Upper lobe of right lung (tissue), 1 donor: Measurements from ENCODE around the gene TTC33. TPM values are rescaled to one million over a fixed set of nuclear protein-coding genes. Genes with fewer than 3 reads are reported as not detected.

Experiments used
- ATAC-seq: fragments of 200-7000 bp; cut with Tn5 transposase; one replicate; pipeline ENCODE4 v1.9.1; 2020; ENCODE audit warnings: mild to moderate bottlenecking, moderate library complexity
- DNase-seq: peaks from one replicate; pipeline ENCODE4 v3.0.0-alpha.2; 2020
- H3K27ac ChIP-seq: fragments of 200-600 bp; one replicate; pipeline ENCODE4 v1.8.0; 2022
- H3K27me3 ChIP-seq: fragments of 200-600 bp; one replicate; pipeline ENCODE4 v1.8.0; 2022; ENCODE audit warnings: mild to moderate bottlenecking
- H3K36me3 ChIP-seq: fragments of 200-600 bp; one replicate; pipeline ENCODE4 v1.8.0; 2022
- H3K4me1 ChIP-seq: fragments of 200-600 bp; one replicate; pipeline ENCODE4 v1.8.0; 2022
- H3K4me3 ChIP-seq: fragments of 200-600 bp; one replicate; pipeline ENCODE4 v1.8.0; 2022; ENCODE audit warnings: mild to moderate bottlenecking
- H3K9me3 ChIP-seq: fragments of 200-600 bp; one replicate; pipeline ENCODE4 v1.8.0; 2022
- CTCF ChIP-seq: fragments of 200-600 bp; IDR thresholded peaks from one replicate; pipeline ENCODE4 v1.8.0; 2022; ENCODE audit warnings: antibody characterized with exemption
- intact Hi-C: fragments of 100-400 bp; cut with DNase I; formaldehyde crosslinking; loops from one replicate; pipeline ENCODE4 v1.11.0; 2022
- total RNA-seq: library from RNA; stranded (reverse); fragmentation: NEBNext Ultra II Directional; extraction: Animal tissue kit (Norgen Biotek cat#: 25700); gene quantifications from one replicate; pipeline ENCODE4 v1.2.1, GENCODE V29; 2021
- donor health status: DM: no; HTN: yes; CAD: no; lungs with severe emphysema.

Gene TTC33
- total RNA-seq, 1 donor from 2014 or later = 16.6 TPM

- peaks cover 5% of the 10 kb centered on the region for H3K9me3 ChIP-seq
- no peak for DNase-seq
- H3K4me3 ChIP-seq = no peak overlapping the region
- no peaks in the 10 kb centered on the region for H3K4me1 ChIP-seq
- H3K27me3 ChIP-seq = no peaks in the 10 kb centered on the region
- no peak for ATAC-seq
- no peak for TF ChIP-seq CTCF
- no peak overlapping the region for H3K27ac ChIP-seq
- intact Hi-C loops = no loop called here
- H3K36me3 ChIP-seq = no peaks in the 10 kb centered on the region
Observed at GRCh38 chr5:40700116-40700782, 55.5 kb downstream of the TTC33 start.

- no peak for DNase-seq
- H3K4me3 ChIP-seq = no peak overlapping the region
- H3K27me3 ChIP-seq = no peaks in the 10 kb centered on the region
- no peak overlapping the region for H3K27ac ChIP-seq
- no peak for TF ChIP-seq CTCF
- H3K9me3 ChIP-seq = no peaks in the 10 kb centered on the region
- H3K36me3 ChIP-seq = peaks cover 24% of the 10 kb centered on the region
- intact Hi-C loops = no loop called here
- no peak for ATAC-seq
- H3K4me1 ChIP-seq = peaks cover 3% of the 10 kb centered on the region
Observed at GRCh38 chr5:40694433-40694832, 61.3 kb downstream of the TTC33 start.

- Histone ChIP-seq H3K27me3 (no peaks in the 10 kb centered on the region), H3K36me3 (peaks cover 24% of the 10 kb centered on the region), H3K4me3 (no peak overlapping the region), H3K9me3 (no peaks in the 10 kb centered on the region), H3K4me1 (peaks cover 18% of the 10 kb centered on the region), H3K27ac (no peak overlapping the region)
- DNase-seq (no peak), ATAC-seq (no peak)
- TF ChIP-seq CTCF = no peak
- intact Hi-C loops = no loop called here
Observed at GRCh38 chr5:40691894-40692293, 63.9 kb downstream of the TTC33 start.

- Histone ChIP-seq H3K4me1 (peaks cover 18% of the 10 kb centered on the region), H3K9me3 (no peaks in the 10 kb centered on the region), H3K4me3 (no peak overlapping the region), H3K27ac (no peak overlapping the region), H3K36me3 (peaks cover 29% of the 10 kb centered on the region), H3K27me3 (no peaks in the 10 kb centered on the region)
- TF ChIP-seq CTCF = no peak
- DNase-seq = no peak
- intact Hi-C loops = no loop called here
- ATAC-seq = no peak
Observed at GRCh38 chr5:40690267-40690666, 65.5 kb downstream of the TTC33 start.

GRCh38 chr5:40689438-40689837 is 66.3 kb downstream of the TTC33 start:
- Histone ChIP-seq H3K27ac (no peak overlapping the region), H3K4me3 (no peak overlapping the region), H3K36me3 (peaks cover 29% of the 10 kb centered on the region), H3K27me3 (no peaks in the 10 kb centered on the region), H3K4me1 (peaks cover 18% of the 10 kb centered on the region), H3K9me3 (no peaks in the 10 kb centered on the region)
- TF ChIP-seq CTCF = no peak
- intact Hi-C loops = loop anchor here (10.0 kb wide), 1 partner anchor 745 kb away; no protein-coding TSS in a partner anchor
- DNase-seq (no peak), ATAC-seq (peak; percentile 32)
